GM19372 (cell line): Measurements from ENCODE around the gene ART1.

Experiments used
- ATAC-seq: cut with Tn5 transposase; IDR thresholded peaks from one replicate; pipeline ENCODE4 v1.9.1; 2021; ENCODE audit warnings: mild to moderate bottlenecking, low read depth, moderate library complexity; ENCODE audit not compliant: unreplicated experiment

The ART1 gene

GRCh38 chr11:3664032-3664630, 19.2 kb downstream of the ART1 start:
- ATAC-seq, result no peak

GRCh38 chr11:3665336-3666022, 20.6 kb downstream of the ART1 start:
- ATAC-seq, result no peak

DNA sequence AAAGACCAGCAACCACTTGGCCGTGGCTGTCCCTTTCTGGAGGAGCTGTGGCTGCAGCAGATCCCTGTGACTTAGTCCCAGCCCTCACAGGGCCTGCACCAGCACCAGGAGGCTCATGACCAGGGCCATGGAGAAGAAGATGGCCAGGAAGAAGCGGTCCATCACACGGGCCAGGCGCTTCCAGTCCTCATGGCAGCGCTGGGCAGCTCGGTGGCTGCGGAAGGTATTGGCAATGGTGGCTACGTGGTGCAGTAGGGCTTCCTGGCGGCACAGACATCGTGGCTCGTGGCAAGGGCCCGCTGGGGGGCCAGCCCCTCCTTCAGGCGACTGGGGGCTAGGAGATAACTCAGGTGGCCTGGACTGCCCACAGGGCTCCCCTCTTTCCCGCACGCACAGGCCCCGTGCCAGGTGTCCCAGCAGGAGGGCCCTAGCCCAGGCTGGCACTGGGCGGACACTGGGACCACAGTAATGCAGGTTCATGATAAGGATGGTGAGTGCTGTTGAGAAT, 21.1 kb downstream of the ART1 start:
- ATAC-seq, result no peak

DNA sequence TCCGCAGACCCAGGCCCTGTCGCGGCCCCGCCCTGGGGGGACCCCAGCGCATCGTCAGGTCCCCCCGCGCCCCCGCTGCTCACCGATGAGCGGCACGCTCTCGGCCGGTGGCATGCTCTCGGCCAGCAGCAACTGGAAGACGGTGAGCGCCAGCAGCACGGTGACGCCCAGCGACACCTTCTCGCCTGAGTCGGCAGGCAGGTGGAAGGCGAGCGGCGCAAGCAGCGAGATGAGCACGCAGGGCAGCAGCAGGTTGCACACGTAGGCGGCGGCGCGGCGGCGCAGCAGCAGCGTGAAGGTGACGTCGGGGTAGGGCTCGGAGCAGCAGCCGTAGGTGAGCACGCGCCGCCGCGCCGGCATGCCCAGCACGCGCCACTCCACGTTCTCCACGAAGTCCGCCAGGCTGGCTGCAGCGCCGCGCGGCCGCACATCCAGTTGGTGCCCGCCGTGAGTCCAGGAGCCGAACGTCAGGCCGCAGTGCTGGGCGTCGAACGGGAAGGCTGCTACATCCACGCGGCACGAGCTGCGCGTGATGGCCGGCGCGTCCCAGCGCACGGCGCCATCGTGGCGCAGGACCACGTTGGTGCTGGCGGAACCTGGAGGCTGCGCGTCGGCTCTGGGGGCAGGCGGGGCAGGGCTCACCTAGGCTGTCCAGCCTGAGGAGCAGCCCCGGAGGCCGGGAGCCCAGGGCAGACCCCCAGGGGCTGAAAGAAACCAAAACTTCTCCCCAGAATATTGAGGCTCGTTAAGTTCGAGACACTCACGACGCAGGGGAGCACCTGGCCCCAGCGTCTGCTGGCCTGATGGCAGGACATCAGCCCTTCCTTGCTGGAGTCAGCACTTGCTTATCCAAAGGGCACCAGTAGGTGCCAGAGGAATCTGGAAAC, 22.5 kb downstream of the ART1 start:
- no peak for ATAC-seq

GRCh38 chr11:3669128-3669527, 24.2 kb downstream of the ART1 start:
- ATAC-seq, result no peak

DNA sequence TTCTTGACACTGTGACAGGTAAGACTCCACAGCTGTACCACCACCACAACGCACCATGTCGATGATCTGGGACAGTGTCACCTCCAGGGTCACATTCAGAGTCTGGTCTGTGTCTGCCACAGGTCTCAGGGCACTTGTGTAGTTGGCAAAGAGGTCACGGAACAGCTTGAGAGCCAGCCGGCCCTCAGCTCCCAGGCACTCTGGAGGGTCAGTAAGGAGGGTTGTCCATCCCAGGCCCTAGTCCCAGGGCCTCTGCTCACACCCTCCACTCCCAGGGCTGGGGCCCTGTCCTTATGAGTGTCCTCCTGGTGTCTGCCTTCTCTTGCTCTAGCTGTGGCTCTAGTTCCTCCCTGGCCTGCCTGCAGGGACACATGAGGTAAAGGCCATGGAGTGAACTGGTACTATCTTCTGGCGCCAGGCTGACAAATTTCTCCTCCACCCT, 24.8 kb downstream of the ART1 start:
- ATAC-seq, result no peak

- no peak for ATAC-seq
Observed at GRCh38 chr11:3671334-3672254, 26.7 kb downstream of the ART1 start, which contains the start of gene CHRNA10. TSS of gene CHRNA10 (minus strand) at chr11:3671384. CDS start at chr11:3671312, 72 bp downstream.

- no peak for ATAC-seq
Observed at GRCh38 chr11:3674189-3674588, 29.3 kb downstream of the ART1 start.

DNA sequence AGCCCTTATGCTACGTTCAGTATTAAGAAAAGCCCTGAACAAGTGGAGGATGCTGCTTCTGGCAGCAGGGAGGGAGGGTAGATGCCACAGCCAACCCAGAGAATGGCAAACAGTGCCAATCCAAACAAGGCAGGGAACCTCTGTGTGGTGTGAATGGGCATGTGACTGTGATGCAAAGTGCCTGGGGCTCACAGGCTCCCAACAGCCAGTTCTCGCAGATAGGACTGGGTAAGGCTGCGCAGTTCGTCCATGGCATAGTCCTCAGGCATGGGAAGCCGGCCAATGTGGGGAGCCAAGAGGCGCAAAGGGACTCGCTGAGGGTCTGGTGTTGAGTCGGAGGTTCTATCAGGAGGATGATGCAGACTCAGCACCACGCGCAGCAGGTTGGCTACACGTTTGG, 31.0 kb downstream of the ART1 start:
- ATAC-seq, result no peak

DNA sequence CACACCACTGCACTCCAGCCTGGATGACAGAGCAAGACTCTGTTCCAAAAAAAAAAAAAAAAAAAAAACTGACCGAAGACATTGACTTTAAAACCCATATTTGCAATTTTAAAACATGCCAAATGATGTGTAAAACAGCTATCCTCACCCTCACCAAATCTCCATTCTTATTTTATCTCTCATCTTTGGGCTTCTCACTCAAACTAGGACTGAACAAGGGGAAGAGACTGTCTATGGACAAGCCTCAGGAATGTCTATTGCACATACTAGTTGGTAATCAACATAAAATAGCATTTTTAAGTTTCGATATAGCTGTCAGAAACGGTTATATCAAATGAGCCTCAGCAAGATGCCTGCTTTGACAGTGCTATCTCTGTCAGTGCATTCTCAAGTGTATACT, 34.1 kb downstream of the ART1 start:
- no peak for ATAC-seq

DNA sequence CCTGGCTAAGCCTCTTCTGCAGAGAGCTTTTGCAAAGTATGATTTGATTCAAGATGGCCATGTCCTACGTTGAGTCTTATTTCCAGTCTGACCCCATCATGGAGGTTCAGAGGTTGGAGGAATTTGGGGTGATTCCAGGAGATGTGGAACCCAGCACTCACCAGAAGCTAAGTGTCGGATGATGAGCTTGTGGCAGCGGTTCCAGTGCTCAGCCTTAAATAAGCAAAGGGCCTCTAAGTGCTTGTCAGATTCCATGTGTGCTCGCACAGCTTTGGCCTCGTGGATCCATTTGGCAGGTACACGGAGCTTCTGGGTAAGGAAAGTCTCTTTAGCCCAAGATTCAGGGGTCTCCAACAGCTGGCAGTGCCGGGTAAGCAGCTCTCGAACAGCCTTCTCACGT, 38.1 kb downstream of the ART1 start:
- no peak for ATAC-seq

DNA sequence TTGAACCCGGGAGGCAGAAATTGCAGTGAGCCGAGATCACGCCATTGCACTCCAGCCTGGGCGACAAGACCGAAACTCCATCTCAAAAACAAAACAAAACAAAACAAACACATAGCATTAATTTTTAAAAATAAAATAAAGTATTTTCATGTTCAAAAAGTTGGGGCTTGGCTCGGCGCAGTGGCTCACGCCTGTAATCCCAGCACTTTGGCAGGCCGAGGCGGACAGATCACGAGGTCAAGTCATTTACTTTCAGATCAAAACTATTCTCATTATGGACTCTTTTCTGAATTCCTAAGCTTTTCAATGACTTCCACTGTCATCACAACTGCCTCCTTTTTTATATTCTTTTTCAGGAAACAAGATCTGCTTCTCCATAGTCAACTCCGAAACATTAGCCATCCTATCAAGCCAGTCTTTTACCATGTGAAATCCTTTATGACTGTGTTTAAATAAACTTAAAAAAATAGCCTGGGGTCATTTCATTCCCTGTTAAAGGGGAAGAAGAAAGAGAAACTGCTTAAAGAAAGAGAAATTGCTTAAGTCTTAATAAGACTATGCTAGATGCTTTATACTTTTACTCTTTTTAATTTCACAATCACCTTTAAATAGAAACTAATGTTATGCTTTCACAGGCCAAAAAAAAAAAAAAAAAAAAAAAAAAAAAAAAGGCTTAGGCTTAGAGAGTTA, 39.3 kb downstream of the ART1 start:
- no peak for ATAC-seq

GRCh38 chr11:3684819-3685172, 39.9 kb downstream of the ART1 start:
- no peak for ATAC-seq

DNA sequence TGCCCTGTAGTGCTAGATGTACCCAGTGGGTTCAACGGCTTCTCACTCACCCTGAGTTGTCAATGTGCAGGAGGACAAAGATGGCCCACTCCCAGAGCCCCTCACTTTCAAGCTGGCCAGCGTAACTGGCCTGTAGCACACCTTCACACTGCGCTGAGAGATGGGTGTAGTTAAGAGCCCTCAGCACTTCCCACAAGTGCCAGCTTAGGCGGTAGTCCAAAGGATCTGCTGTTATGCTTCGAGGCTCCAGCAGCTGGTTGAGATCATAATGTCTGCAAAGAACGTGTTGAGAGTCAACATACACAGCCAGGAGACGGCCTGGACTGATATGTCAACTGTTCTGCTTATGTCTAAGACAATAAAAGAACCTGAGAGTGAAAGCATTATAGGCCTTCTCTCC, 41.0 kb downstream of the ART1 start:
- no peak for ATAC-seq

DNA sequence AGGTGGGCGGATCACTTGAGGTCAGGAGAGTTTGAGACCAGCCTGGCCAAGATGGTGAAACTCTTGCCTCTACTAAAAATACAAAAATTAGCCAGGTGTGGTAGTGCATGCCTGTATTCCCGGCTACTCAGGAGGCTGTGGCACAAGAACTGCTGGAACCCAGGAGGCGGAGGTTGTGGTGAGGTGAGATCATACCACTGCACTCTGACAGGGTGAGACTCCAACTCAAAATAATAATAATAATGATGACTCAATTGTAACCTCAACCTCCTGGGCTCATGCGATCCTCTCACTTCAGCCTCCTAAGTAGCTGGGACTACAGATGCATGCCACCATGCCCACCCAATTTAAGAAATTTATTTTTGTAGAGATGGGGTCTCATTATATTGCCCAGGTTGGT, 41.8 kb downstream of the ART1 start:
- no peak for ATAC-seq

DNA sequence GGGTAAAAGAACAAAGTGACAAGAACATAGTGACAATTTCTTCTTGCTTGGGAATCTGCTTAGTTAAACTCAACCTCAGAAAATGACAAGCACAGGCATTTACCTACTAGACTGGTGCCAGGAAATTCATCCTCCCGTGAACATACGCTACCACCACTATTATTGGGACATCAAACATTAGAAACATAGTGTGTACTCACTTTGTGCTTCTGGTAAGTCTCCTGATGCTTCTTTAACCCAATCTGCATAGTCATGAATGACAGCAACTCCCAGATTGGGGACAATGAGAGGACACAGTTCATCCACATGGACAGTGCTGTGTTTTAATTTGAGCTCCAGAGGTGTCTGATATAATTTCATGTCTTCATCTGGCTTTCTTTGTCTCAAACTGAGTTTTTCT, 55.5 kb downstream of the ART1 start:
- no peak for ATAC-seq

DNA sequence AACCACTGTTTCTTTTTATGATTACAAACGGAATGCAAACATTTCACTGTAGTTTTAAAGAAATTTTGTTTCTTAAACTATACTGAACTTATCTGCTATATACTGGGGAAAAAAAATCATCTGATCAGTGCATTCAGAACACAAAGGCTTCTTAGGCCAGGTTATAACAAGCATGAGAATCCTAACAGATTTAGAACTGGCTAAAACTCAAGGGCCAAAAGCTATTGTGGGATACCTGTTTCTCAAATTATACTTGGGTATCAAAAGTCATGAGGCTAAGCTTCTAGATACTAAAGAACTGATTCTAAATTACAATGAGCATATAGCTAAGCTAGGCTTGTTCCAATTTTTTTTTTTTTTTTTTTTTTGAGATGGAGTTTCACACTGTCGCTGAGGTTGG, 56.0 kb downstream of the ART1 start:
- ATAC-seq, result no peak

GRCh38 chr11:3703383-3703782, 58.5 kb downstream of the ART1 start:
- no peak for ATAC-seq

DNA sequence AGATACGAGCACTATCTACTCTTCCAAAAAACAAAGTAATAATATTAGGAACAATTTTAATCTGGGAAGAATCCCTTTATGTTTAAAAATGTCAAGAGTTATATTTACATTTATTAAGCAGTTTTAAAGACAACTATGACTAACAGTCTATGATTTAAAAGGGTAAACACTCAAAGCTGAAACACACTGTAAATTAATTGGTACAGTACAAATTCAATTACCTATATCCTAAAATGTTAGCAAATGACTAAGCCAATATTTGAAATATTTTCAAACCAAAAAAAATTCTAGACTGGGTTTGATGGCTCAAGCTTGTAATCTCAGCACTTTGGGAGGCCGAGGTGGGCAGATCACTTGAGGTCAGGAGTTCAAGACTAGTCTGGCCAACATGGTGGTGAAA, 62.2 kb downstream of the ART1 start:
- ATAC-seq, result no peak

- ATAC-seq, result no peak
Observed at GRCh38 chr11:3709977-3710376, 65.0 kb downstream of the ART1 start.
